GM19324 (cell line): ENCODE results near the gene TEAD2.

Experiments
- ATAC-seq: cut with Tn5 transposase; IDR thresholded peaks from one replicate; pipeline ENCODE4 v1.9.1; 2021; ENCODE audit warnings: mild to moderate bottlenecking, moderate library complexity; ENCODE audit not compliant: unreplicated experiment, low FRiP score

TEAD2 gene

DNA sequence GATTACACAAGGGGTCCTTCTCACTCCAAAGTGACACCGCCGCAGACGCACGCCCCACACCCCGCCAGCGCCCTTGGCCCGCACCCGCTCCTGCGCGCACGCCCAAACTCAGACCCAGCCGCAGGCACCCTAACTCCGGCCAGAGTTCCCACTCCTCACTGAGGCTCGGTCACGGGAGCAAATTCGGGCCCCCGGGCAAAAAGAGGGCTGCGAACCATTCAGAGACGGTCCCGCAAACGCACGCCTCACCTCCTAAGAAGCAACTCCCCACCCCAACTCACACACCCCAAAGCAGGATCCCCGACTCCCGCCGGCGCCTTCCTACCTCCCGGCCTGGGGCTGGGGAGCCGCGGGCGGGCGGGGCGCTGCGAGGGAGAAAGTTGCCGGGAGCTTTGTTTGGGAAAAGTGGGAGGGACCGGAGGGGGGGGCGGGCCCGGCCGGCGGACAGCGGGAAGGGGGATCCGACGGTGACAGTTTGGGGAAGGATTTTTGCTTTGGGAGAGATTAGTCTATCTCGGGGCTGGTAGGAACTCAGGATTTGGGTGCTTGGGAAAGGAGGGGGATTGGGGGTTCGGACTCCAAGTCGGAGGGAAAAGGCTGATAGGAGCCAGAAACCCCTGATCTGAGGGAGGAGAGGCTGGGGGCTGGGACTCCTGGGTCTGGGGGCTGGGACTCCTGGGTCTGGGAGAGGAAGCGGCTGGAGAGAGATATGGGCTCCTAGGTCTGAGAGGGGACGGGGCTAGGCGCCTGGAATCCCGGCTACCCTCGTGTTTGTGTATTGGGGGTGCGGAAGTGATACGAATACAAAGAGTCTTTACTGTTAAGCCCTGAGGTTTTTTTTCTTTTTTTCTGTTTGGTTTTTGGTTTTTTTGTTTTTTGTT is at the start of gene TEAD2:
TEAD2 (minus strand) TSS at position 369 of the 881 bp plus-strand sequence. CDS start 2,341 bp downstream, outside the sequence.
- ATAC-seq, result no peak

DNA sequence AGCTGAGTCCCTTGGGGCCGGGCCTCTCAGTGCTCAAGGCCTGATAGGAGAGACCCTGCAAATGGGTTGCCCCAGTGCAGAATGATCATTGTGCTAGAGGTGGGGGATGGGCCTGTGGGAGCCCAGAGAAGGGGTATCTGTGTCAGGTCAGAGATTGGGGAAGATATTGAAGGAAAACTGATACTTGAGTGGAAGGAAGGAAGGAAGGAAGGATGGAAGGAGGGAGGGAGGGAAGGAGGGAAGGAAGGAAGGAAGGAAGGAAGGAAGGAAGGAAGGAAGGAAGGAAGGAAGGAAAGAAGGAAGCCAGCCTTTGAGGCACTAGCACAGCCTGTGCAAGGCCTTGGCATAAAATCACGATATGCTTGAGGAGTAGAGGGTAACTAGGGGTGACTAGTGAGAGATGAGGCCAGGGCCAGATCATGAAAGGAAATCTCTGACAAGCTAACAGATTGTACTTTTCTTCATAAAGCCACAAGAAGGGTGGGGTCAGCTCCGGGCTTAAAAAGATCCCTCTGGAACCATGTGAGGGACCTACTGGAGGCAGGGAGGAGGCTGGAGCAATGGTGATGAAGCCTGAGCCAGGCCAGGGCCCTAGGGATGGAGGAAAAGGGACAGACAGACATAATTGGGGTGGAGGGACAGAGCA is 49.6 kb upstream of the TEAD2 start:
- ATAC-seq, result no peak

- no peak for ATAC-seq
Measured at GRCh38 chr19:49409441-49410029, 47.3 kb upstream of the TEAD2 start.

GRCh38 chr19:49408816-49409440 is 46.7 kb upstream of the TEAD2 start:
- ATAC-seq, result no peak

- ATAC-seq, result no peak
Measured at GRCh38 chr19:49407482-49408015, 45.3 kb upstream of the TEAD2 start.

DNA sequence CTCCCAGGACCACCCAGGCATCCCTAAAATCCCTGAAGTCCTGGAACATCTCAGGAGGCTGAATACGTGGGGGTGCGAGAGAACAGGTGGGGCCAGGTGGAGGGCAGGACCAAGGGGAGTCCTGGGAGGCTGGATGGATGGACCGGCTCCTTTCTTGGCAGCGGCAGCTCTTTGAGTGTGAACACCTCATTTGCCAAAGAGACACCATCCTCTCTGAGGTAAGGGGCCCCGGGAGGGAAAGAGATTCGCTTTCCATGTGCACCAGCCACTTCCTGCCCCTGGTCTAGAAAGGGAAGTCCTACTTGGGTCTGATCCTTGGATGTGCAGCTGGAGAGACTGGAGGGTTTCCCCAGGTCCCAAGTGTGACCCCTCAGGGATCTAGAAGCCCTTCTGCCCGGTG is 44.9 kb upstream of the TEAD2 start:
- ATAC-seq, result no peak

- ATAC-seq, result no peak
Measured at GRCh38 chr19:49403404-49404187, 41.4 kb upstream of the TEAD2 start.

- no peak for ATAC-seq
Measured at GRCh38 chr19:49400029-49400428, 37.8 kb upstream of the TEAD2 start.

DNA sequence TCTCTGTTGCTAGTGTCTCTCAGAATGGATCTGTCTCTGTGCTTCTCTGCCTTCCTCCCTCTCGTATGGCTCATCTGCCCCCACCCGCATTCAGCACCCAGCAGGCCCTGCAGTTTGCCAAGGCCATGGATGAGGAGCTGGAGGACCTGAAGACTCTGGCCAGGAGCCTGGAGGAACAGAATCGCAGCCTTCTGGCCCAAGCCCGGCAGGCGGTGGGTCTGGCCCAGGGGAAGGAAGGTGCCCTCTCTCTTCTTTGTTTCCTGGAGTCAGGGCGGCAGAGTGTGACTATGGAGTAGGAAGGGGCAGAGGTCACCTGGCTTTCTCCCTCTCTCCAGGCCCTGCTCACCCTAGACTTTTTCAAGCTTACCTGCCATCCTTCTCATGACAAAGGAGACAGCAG is 36.7 kb upstream of the TEAD2 start:
- no peak for ATAC-seq

DNA sequence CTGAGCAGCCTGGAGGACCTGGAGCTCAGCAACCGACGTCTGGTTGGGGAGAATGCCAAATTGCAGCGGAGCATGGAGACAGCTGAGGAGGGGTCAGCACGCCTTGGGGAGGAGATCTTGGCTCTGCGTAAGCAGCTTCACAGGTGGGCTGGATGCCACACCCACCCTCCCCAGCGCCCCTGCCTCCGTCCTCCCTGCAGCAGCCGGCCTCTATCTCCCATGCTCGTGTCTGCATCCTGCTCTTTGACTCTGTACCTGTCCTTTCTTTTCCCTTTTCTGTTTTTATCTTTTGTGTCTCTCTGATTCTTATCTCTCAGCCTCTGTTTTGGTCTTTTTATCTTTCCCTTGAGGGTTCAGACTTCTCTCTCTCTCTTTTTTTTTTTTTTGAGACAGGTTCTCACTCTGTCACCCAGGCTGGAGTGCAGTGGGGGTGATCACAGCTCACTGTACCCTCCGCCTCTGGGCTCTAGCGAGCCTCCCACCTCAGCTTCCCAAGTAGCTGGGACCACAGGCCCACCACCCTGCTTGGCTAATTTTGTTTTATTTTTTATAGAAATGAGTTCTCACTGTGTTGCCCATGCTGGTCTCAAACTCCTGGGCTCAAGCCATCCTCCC is 35.9 kb upstream of the TEAD2 start:
- ATAC-seq, result no peak

GRCh38 chr19:49396738-49397505 is 34.7 kb upstream of the TEAD2 start:
- ATAC-seq, result no peak

DNA sequence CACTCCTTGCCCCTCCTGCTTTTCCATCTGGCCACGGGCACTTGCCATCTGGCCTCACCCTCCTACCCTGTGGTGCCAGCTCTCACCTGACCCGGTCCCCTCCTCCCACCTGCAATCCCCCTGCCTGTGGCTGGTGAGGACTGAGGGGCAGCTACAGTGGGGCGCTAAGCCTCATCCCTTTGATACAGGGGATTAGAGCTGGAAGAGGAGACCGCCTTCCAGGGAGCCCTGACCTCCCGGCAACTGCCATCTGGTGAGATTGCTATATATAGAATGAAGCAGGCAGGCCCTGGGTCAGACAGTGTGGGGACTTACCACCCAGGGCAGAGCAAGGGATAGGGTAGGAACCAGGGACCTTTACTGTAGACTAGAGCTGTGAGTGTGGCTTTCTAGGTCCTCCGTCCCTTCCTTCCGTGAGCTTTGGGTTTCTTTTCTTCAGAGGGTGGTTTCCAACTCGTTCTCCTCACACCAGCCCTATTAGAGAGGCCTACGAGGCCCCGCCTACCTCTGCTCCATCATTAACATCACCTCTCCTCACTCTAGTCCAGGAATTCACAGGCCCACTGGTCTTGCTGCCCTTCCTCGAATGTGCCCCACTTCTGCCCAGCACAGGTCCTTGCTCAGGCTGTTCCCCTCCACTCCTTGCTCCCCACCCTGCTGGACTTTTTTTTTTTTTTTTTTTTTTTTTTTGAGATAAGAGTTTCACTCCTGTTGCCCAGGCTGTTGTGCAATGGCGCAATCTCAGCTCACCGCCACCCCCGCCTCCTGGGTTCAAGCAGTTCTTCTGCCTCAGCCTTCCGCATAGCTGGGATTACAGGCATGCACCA is 33.6 kb upstream of the TEAD2 start:
- ATAC-seq, result no peak

DNA sequence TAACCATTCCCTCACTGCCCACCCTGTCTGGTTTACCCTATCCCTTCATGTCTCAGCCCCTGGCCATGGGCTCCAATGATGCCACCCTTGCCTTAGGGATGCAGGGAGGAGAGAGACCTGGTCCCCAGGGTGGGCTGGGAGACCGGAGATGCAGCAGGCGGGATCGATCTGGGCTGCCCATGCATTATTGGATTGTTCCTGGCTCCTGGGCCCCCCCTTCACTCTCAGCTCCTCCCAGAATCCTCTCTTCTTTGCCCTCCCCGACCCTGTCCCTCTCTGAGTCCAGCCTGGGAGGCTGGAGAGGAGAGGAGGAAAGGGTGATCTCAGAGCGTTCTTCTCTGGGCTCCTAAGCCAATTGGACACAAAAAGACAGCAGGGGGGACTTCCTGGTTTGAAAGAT is 31.7 kb upstream of the TEAD2 start:
- ATAC-seq, result no peak

DNA sequence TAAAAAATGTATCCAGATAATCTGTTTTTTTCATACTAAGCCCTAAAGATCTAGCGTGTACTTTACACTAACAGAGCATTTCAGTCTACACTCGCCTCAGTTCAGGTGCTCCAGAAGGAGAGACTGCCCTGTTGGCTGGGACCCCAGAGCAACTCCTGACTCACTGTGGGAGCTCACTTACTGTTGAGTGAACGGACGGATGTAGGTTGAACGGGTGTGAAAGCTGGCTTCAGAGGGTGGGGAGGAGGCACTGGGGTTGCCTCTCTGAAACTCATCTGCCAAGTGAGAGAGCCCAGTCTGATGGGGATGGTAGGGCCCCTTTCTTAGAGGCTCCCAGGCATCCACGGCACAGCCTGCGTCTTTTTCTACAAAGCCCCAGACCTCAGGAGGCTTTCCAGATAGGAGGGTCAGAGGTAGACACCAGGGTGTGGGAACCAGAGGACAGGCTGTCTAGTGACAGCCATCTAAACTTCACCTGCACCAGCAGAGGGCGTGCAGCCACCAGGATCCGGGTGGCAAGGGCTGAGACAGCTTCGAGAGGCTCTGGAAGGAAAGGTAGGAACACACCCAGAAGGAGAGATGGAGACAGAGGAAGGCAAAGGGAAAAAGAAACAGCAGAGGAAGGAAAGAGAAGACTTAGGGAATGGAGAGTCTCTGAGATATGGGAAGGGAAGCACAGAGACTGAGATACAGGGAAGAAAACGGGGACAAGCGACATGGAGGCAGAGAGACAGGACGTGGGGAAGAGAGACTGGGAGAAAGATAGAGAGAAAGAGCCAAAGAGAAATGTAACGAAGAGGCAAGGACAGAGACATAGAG is 29.6 kb upstream of the TEAD2 start:
- ATAC-seq, result peak; percentile 57

GRCh38 chr19:49390929-49391359 is 28.7 kb upstream of the TEAD2 start:
- ATAC-seq, result no peak

GRCh38 chr19:49390131-49390928 is 28.1 kb upstream of the TEAD2 start:
- no peak for ATAC-seq
